ENCODE data around the gene GPR83. TPM values are rescaled to one million over a fixed set of nuclear protein-coding genes. Genes with fewer than 3 reads are reported as not detected.

The GPR83 gene
- total RNA-seq (under 1 TPM; 0.74 to 0.94 TPM), polyA plus RNA-seq (ENCODE audit: insufficient read depth, low read depth, low replicate concordance) (0.45 TPM)
- long read RNA-seq, donor 1: 0 reads
- long read RNA-seq, donor 2: 0 reads

GRCh38 chr11:94400839-94401772, at the start of gene GPR83:
GPR83 (minus strand) TSS chr11:94401419; CDS start chr11:94401247, 172 bp downstream.
- TF ChIP-seq POLR2A (IDR thresholded peaks at IDR 0.05): no peak
- TF ChIP-seq CTCF (IDR thresholded peaks at IDR 0.05): no peak
- DNase-seq: peak; percentile 18
- H3K27me3 ChIP-seq: no peaks in the 10 kb centered on the region
- intact Hi-C loops (cut with DNase I; ENCODE audit: low total_unique reads): no loop called here
- peaks cover 10% of the 10 kb centered on the region for H3K4me1 ChIP-seq
- WGBS, 2 donors: 2 to 5% methylated on average over 13 to 66 of the region's 73 CpGs
- H3K36me3 ChIP-seq (ENCODE audit: low read depth, missing control alignments): no peaks in the 10 kb centered on the region
- no peaks in the 10 kb centered on the region for H3K9me3 ChIP-seq
- H3K4me3 ChIP-seq: peak within 1 kb of the TSS; percentile 26 to 43
- H3K27ac ChIP-seq: no peak within 1 kb of the TSS

DNA sequence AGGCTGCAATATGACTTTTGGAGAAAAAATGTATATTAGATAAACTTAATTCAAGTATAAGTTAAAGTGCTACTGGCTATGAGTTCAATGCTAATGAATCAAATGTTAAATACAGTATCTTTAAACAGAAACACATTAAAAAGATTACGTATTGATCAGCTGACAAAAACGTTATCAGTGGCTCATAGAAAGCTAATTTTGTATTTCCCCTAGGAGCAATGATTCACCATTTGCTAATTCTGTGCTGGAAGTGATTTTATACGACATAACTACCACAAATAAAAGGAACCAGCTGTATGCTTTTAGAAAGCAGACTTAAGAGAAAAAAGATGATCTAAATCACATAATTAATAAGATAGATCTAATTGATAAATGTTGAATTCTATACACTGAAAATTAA, 48.8 kb upstream of the GPR83 start:
- no peaks in the 10 kb centered on the region for H3K27me3 ChIP-seq
- no peaks in the 10 kb centered on the region for H3K36me3 ChIP-seq (ENCODE audit: low read depth, missing control alignments)
- no peak for TF ChIP-seq CTCF (IDR thresholded peaks at IDR 0.05)
- no peak for TF ChIP-seq POLR2A (IDR thresholded peaks at IDR 0.05)
- H3K27ac ChIP-seq: no peak overlapping the region
- 82 to 83% methylated on average over 3 of the region's 3 CpGs for WGBS, 2 donors
- H3K4me1 ChIP-seq: no peaks in the 10 kb centered on the region
- no peak overlapping the region for H3K4me3 ChIP-seq
- DNase-seq: no peak
- H3K9me3 ChIP-seq: no peaks in the 10 kb centered on the region
- intact Hi-C loops (cut with DNase I; ENCODE audit: low total_unique reads): no loop called here

DNA sequence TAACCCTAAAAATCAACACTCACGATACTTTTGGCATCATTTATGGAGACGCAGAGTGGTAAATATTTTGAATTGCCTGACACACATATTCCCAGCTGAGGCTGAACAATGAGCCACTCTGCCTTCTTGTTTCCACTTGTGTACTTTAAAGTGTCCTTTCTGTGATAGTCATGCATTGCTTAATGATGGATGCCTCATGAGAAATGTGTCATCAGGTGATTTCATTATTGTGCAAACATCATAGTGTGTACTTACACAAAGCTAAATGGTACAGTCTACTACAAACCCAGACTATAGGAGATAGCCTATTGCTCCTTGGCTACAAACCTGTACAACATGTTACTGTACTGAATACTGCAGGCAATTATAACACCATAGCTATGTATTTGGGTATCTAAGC, 48.2 kb upstream of the GPR83 start:
- no peaks in the 10 kb centered on the region for H3K36me3 ChIP-seq (ENCODE audit: low read depth, missing control alignments)
- no peak for TF ChIP-seq POLR2A (IDR thresholded peaks at IDR 0.05)
- TF ChIP-seq CTCF (IDR thresholded peaks at IDR 0.05): no peak

DNA sequence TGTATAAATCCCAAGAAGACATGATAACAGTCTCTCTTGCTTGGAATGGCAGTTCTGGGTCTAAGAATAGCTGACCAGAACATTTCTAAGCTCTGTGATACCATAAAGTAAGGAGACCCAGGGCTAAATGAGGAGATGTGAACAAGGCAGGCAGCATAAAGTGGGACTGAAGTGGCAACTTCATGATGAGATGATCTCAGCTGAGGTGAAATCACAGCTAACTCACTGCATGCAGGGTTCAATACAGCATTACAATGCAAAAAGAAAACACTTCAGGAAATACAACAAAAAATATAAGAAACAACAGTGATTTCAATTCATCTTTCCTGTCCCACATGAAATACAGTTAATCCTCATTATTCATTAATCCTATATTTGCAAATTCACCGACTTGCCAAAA, 47.8 kb upstream of the GPR83 start:
- Histone ChIP-seq H3K27ac (no peak overlapping the region), H3K4me3 (no peak overlapping the region), H3K4me1 (no peaks in the 10 kb centered on the region), H3K9me3 (no peaks in the 10 kb centered on the region), H3K27me3 (no peaks in the 10 kb centered on the region), H3K36me3 (ENCODE audit: low read depth, missing control alignments) (no peaks in the 10 kb centered on the region)
- 94 to 98% methylated on average over 1 of the region's 1 CpG for WGBS, 2 donors
- intact Hi-C loops (cut with DNase I; ENCODE audit: low total_unique reads): no loop called here
- no peak for DNase-seq
- TF ChIP-seq POLR2A (IDR thresholded peaks at IDR 0.05) (no peak), CTCF (IDR thresholded peaks at IDR 0.05) (no peak)

More for the DNA sequence above, 48.2 kb upstream of the GPR83 start:
- DNase-seq: no peak
- Histone ChIP-seq H3K27ac (no peak overlapping the region), H3K4me3 (no peak overlapping the region), H3K4me1 (no peaks in the 10 kb centered on the region), H3K9me3 (no peaks in the 10 kb centered on the region), H3K27me3 (no peaks in the 10 kb centered on the region)
- intact Hi-C loops (cut with DNase I; ENCODE audit: low total_unique reads): no loop called here
- WGBS, 2 donors: 90 to 97% methylated on average over 2 of the region's 2 CpGs
